ENCODE results near the gene ITGB6. TPM values are rescaled to one million over a fixed set of nuclear protein-coding genes. Genes with fewer than 3 reads are reported as not detected.

Gene ITGB6
- total RNA-seq, 2 donors from 2014 or later = 13.2 to 24.6 TPM

DNA sequence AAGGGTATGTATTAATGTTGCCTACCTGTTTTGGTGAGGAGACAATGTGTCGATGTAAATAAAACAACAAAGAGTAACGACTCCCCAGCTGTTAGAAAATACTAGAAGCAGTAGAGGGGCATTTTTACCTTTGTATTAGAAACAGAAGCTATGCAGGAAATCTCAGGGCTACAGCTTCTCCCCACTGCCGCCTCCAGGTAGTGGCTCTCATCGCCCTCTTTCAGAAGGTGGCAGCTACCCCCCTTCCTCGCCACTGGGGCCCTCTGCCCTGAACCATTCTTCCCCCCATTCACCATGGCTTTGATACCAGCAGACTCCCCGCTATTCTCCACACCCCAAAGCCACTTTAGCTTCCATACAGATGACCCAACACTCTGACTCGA lies 144.4 kb downstream of the ITGB6 start:
- H3K27ac ChIP-seq = no peak overlapping the region
- TF ChIP-seq, protein P1, sequence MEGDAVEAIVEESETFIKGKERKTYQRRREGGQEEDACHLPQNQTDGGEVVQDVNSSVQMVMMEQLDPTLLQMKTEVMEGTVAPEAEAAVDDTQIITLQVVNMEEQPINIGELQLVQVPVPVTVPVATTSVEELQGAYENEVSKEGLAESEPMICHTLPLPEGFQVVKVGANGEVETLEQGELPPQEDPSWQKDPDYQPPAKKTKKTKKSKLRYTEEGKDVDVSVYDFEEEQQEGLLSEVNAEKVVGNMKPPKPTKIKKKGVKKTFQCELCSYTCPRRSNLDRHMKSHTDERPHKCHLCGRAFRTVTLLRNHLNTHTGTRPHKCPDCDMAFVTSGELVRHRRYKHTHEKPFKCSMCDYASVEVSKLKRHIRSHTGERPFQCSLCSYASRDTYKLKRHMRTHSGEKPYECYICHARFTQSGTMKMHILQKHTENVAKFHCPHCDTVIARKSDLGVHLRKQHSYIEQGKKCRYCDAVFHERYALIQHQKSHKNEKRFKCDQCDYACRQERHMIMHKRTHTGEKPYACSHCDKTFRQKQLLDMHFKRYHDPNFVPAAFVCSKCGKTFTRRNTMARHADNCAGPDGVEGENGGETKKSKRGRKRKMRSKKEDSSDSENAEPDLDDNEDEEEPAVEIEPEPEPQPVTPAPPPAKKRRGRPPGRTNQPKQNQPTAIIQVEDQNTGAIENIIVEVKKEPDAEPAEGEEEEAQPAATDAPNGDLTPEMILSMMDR (IDR thresholded peaks at IDR 0.05) = no peak
- H3K4me3 ChIP-seq = no peak overlapping the region
- no peak overlapping the region for H3K9ac ChIP-seq (ENCODE audit: low read depth in 2 of 2, low read length in 2 of 2)
- DNase-seq = no peak
- H3K27me3 ChIP-seq = no peaks in the 10 kb centered on the region
- intact Hi-C loops (cut with DNase I) = no loop called here
- no peaks in the 10 kb centered on the region for H3K4me1 ChIP-seq
- no peaks in the 10 kb centered on the region for H3K9me3 ChIP-seq
- no peaks in the 10 kb centered on the region for H3K36me3 ChIP-seq

DNA sequence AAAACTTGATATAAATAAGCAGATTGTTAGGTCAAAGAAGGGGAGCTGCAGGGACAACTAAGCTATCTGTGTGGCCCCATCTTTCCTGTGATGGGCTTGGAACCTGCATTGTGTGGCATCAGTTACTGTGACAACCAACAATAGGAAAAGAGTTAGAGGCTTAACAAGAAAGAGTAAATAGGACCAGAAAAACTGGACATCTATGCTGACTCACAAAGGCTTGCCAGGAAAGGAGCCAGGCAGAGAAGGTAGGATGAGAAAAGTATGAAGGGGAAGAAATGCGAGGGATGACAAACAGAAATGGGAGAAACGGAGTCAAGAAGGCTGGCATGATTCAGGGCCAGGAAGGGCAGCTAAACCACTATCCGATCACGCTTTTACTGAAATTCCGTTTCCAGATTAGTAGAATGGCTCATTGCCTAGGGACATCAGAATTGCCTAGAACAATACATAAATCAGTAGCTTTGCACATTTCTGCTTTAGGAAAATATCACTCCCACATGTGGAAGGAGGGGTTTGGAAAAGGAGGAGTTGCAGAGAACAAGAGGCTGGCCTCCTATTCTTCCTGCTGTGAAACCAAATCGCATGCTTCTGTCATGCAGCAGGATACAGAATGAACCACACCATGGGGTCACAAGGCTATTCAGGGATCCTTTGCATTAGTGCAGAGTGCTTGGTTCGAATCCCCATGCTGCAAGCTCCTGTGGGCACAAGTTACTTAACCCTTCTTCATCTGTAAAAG lies 144.9 kb downstream of the ITGB6 start:
- H3K9ac ChIP-seq (ENCODE audit: low read depth in 2 of 2, low read length in 2 of 2) = no peak overlapping the region
- no peak overlapping the region for H3K4me3 ChIP-seq
- no peaks in the 10 kb centered on the region for H3K36me3 ChIP-seq
- no peaks in the 10 kb centered on the region for H3K9me3 ChIP-seq
- no peak for DNase-seq
- intact Hi-C loops (cut with DNase I) = no loop called here
- no peaks in the 10 kb centered on the region for H3K4me1 ChIP-seq
- TF ChIP-seq, protein P1 (IDR thresholded peaks at IDR 0.05) = no peak
- H3K27me3 ChIP-seq = no peaks in the 10 kb centered on the region
- no peak overlapping the region for H3K27ac ChIP-seq

DNA sequence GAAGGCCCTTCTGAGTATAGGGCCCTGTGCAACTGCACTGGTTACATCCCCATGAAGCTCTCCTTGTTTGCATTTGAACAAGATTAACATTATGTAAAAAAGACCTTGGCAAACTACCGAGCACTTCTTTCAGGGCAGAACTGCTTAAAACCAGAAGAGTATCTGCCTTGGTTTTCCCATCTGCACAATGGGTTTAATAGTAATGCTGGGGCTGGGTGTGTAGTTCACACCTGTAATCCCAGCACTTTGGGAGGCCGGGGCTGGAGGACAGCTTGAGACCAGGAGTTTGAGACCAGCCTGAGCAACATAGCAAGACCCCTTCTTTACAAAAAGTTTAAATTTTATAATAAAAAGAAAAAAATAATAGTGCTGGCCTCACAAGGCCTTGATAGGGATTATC lies 146.1 kb downstream of the ITGB6 start:
- H3K4me3 ChIP-seq = no peak overlapping the region
- H3K36me3 ChIP-seq = no peaks in the 10 kb centered on the region
- H3K27ac ChIP-seq = no peak overlapping the region
- intact Hi-C loops (cut with DNase I) = no loop called here
- H3K9me3 ChIP-seq = no peaks in the 10 kb centered on the region
- H3K27me3 ChIP-seq = no peaks in the 10 kb centered on the region
- no peaks in the 10 kb centered on the region for H3K4me1 ChIP-seq
- TF ChIP-seq, protein P1 (IDR thresholded peaks at IDR 0.05) = no peak
- DNase-seq = no peak
- H3K9ac ChIP-seq (ENCODE audit: low read depth in 2 of 2, low read length in 2 of 2) = no peak overlapping the region

- TF ChIP-seq, protein P1 (IDR thresholded peaks at IDR 0.05) = no peak
- Histone ChIP-seq H3K27me3 (no peaks in the 10 kb centered on the region), H3K9ac (ENCODE audit: low read depth in 2 of 2, low read length in 2 of 2) (no peak overlapping the region), H3K27ac (no peak overlapping the region), H3K4me1 (no peaks in the 10 kb centered on the region), H3K36me3 (no peaks in the 10 kb centered on the region), H3K4me3 (no peak overlapping the region), H3K9me3 (no peaks in the 10 kb centered on the region)
- intact Hi-C loops (cut with DNase I) = no loop called here
- DNase-seq = no peak
These were observed 147.5 kb downstream of the ITGB6 start for GRCh38 chr2:160052531-160052930.

- Histone ChIP-seq H3K9me3 (no peaks in the 10 kb centered on the region), H3K4me3 (no peak overlapping the region), H3K4me1 (no peaks in the 10 kb centered on the region), H3K27ac (no peak overlapping the region), H3K36me3 (no peaks in the 10 kb centered on the region), H3K9ac (ENCODE audit: low read depth in 2 of 2, low read length in 2 of 2) (no peak overlapping the region), H3K27me3 (no peaks in the 10 kb centered on the region)
- TF ChIP-seq, protein P1 (IDR thresholded peaks at IDR 0.05) = no peak
- intact Hi-C loops (cut with DNase I) = no loop called here
- DNase-seq = no peak
These were observed 148.7 kb downstream of the ITGB6 start for GRCh38 chr2:160051371-160051800.
